Gastrocnemius medialis (tissue), 4 donors: Measurements from ENCODE around the gene LRFN4. TPM values are rescaled to one million over a fixed set of nuclear protein-coding genes. Genes with fewer than 3 reads are reported as not detected.

Source experiments
- ATAC-seq, 2 donors: fragments of 150-250 bp; one replicate each; pipeline ENCODE4 v1.9.1; 2016
- DNase-seq, 2 donors: peaks; one replicate each; pipeline ENCODE4 v3.0.0-alpha.2; 2019
- H3K27ac ChIP-seq, 4 donors: fragments of 200-600 bp; sonication (generic); 1 replicate in 1 of 4; 2 replicates in 3 of 4; pipeline ENCODE4 v1.5.1; 2016 to 2018; ENCODE audit warnings: mild to moderate bottlenecking in 2 of 4, moderate library complexity in 1 of 4
- H3K27me3 ChIP-seq, 3 donors: fragments of 200-600 bp; sonication (generic) in 2 of 3; 1 replicate in 1 of 3; 2 replicates in 2 of 3; pipeline versions ENCODE4 v1.5.1 to v1.6.0; 2016 to 2019; ENCODE audit warnings: mild to moderate bottlenecking in 1 of 3, moderate library complexity in 1 of 3
- H3K36me3 ChIP-seq, 2 donors: fragments of 200-600 bp; sonication (generic) in 1 of 2; one replicate each; pipeline ENCODE4 v1.5.1; 2017 to 2018
- H3K4me1 ChIP-seq, 2 donors: fragments of 200-600 bp; sonication (generic) in 1 of 2; one replicate each; pipeline ENCODE4 v1.5.1; 2016 to 2017; ENCODE audit warnings: mild to moderate bottlenecking in 2 of 2
- H3K4me3 ChIP-seq, 4 donors: fragments of 200-600 bp; sonication (generic) in 3 of 4; 1 replicate in 1 of 4; 2 replicates in 3 of 4; pipeline ENCODE4 v1.5.1; 2016 to 2019; ENCODE audit warnings: mild to moderate bottlenecking in 2 of 4
- H3K9me3 ChIP-seq, 3 donors: fragments of 200-600 bp; sonication (generic) in 2 of 3; 1 replicate in 1 of 3; 2 replicates in 2 of 3; pipeline ENCODE4 v1.5.1; 2016 to 2019
- POLR2A ChIP-seq, 2 donors: fragments of 450-650 bp; IDR thresholded peaks; one replicate each; pipeline ENCODE4 v1.6.1; 2017; ENCODE audit warnings: antibody characterized with exemption in 2 of 2, mild to moderate bottlenecking in 2 of 2, moderate library complexity in 2 of 2
- in situ Hi-C, 4 donors: fragments of 200-750 bp; cut with MboI; loops; one replicate each; pipeline versions ENCODE4 v1.15.0 to v1.8.0; 2017; ENCODE audit warnings: low sequenced_read_pairs in 4 of 4
- intact Hi-C: fragments of 100-400 bp; cut with DNase I; formaldehyde crosslinking; loops from one replicate; pipeline ENCODE4 v1.15.1; 2023; ENCODE audit warnings: low total_unique reads
- total RNA-seq, 4 donors: library from RNA; depleted of rRNA; stranded (reverse); fragments of >200 nt; gene quantifications; one replicate each; pipeline versions ENCODE4 v1.1.0 to v1.2.3, GENCODE V29; 2016
- TF ChIP-seq, protein P1 (sequence below), 5 experiments: fragments of 450-650 bp in 3 of 5; fragments of 200-600 bp in 2 of 5; sonication (generic) in 2 of 5; IDR thresholded peaks in 4 of 5; conservative IDR thresholded peaks in 1 of 5; 1 replicate in 4 of 5; 2 replicates in 1 of 5; pipeline ENCODE4 v1.5.1; 2016 to 2019; ENCODE audit warnings: antibody characterized with exemption in 5 of 5, mild to moderate bottlenecking in 3 of 5, moderate library complexity in 3 of 5

LRFN4 gene
- total RNA-seq, 4 donors from 2014 or later = 8.6 to 12.1 (median 10.1) TPM

GRCh38 chr11:66850235-66850587 lies 6.7 kb upstream of the LRFN4 start:
- H3K4me3 ChIP-seq = no peak overlapping the region
- peaks cover 0 to 26% of the 10 kb centered on the region in 2 donors for H3K36me3 ChIP-seq
- intact Hi-C loops = no loop called here
- H3K27ac ChIP-seq = no peak overlapping the region
- TF ChIP-seq, protein P1, sequence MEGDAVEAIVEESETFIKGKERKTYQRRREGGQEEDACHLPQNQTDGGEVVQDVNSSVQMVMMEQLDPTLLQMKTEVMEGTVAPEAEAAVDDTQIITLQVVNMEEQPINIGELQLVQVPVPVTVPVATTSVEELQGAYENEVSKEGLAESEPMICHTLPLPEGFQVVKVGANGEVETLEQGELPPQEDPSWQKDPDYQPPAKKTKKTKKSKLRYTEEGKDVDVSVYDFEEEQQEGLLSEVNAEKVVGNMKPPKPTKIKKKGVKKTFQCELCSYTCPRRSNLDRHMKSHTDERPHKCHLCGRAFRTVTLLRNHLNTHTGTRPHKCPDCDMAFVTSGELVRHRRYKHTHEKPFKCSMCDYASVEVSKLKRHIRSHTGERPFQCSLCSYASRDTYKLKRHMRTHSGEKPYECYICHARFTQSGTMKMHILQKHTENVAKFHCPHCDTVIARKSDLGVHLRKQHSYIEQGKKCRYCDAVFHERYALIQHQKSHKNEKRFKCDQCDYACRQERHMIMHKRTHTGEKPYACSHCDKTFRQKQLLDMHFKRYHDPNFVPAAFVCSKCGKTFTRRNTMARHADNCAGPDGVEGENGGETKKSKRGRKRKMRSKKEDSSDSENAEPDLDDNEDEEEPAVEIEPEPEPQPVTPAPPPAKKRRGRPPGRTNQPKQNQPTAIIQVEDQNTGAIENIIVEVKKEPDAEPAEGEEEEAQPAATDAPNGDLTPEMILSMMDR (IDR thresholded peaks at IDR 0.05 in 4 of 5, conservative IDR thresholded peaks at IDR 0.05 in 1 of 5) = no peak
- TF ChIP-seq POLR2A (IDR thresholded peaks at IDR 0.05) = no peak
- no peaks in the 10 kb centered on the region for H3K9me3 ChIP-seq
- H3K27me3 ChIP-seq = no peaks in the 10 kb centered on the region
- in situ Hi-C loops = no loop called here
- peaks cover 2% of the 10 kb centered on the region in 2 donors for H3K4me1 ChIP-seq
- ATAC-seq = no peak
- no peak for DNase-seq

GRCh38 chr11:66850588-66851238 lies 6.2 kb upstream of the LRFN4 start:
- Histone ChIP-seq H3K9me3 (no peaks in the 10 kb centered on the region), H3K4me1 (peaks cover 7% of the 10 kb centered on the region in 2 donors), H3K4me3 (no peak overlapping the region), H3K27me3 (no peaks in the 10 kb centered on the region), H3K36me3 (peaks cover 0 to 21% of the 10 kb centered on the region in 2 donors), H3K27ac (no peak overlapping the region)
- DNase-seq (peak in 1 of 2 donors; percentile 11), ATAC-seq (no peak)
- TF ChIP-seq, protein P1 (IDR thresholded peaks at IDR 0.05 in 4 of 5, conservative IDR thresholded peaks at IDR 0.05 in 1 of 5) = no peak
- no peak for TF ChIP-seq POLR2A (IDR thresholded peaks at IDR 0.05)
- in situ Hi-C loops (no loop called here), intact Hi-C loops (no loop called here)

DNA sequence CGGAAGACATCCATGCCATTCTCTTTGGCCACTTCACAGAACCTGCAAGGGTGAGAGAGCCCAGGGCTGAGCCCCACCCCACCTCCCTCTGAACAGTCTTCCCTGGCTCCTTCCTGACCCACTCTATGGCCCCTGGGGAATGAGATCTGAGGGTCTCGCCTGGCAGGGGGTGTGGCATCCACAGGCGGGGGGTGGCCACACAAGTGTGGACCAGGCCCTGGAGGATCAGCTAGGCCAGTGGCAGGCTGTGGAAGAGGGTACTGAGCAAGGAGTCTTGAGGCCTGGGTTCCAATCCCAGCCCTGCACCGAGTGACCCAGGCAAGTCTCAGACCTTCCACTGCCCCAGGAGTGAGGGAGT lies 5.6 kb upstream of the LRFN4 start:
- Histone ChIP-seq H3K36me3 (peaks cover 0 to 16% of the 10 kb centered on the region in 2 donors), H3K27me3 (no peaks in the 10 kb centered on the region), H3K4me1 (peaks cover 8 to 9% of the 10 kb centered on the region in 2 donors), H3K4me3 (no peak overlapping the region), H3K27ac (no peak overlapping the region), H3K9me3 (no peaks in the 10 kb centered on the region)
- in situ Hi-C loops = no loop called here
- no peak for DNase-seq
- ATAC-seq = no peak
- TF ChIP-seq POLR2A (IDR thresholded peaks at IDR 0.05) = no peak
- intact Hi-C loops = no loop called here

- DNase-seq (peak in 1 of 2 donors; percentile 10), ATAC-seq (no peak)
- H3K27me3 ChIP-seq = no peaks in the 10 kb centered on the region
- in situ Hi-C loops (no loop called here), intact Hi-C loops (no loop called here)
- H3K9me3 ChIP-seq = no peaks in the 10 kb centered on the region
- no peak overlapping the region for H3K4me3 ChIP-seq
- peaks cover 8 to 9% of the 10 kb centered on the region in 2 donors for H3K4me1 ChIP-seq
- peaks cover 0 to 9% of the 10 kb centered on the region in 2 donors for H3K36me3 ChIP-seq
- TF ChIP-seq, protein P1 (IDR thresholded peaks at IDR 0.05 in 4 of 5, conservative IDR thresholded peaks at IDR 0.05 in 1 of 5) = no peak
- no peak for TF ChIP-seq POLR2A (IDR thresholded peaks at IDR 0.05)
- no peak overlapping the region for H3K27ac ChIP-seq
These were observed 5.0 kb upstream of the LRFN4 start for GRCh38 chr11:66851698-66852465.

DNA sequence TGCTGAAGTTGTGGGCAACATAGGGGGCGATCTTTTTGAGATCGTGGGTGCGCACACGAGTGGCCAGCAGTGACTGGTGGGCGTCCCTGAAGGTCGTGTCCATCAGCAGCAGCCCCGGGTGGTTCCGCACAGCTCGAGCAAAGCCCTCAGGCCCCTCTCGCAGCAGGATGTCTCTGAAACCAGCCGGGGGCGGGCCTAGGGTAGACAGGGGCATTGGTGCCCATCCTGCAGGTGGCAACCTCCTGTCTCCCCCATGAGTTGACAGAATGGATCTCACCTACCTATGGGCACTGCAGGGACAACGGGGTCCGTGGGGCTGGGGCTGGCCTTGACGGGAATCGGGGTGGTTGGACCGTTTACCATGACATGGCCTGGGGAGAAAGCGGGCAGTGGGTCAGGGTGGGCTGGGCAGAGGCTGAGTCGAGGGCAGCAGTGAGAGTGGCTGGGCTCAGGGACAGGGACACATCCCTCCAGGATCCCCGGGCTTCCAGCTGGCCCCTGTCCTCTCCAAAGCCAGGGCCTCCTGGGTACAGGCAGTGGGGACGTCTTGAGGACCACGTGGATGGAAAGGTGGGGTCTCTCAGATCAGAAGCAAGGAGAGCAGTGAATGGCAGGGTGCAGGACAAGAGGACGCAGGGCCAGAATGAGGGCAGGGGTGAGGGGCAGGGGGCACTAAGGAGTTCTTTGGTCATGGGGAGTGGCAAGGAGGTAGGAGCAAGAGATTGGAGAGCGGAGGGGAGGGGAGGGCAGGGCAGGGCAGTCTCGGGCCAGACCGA lies 4.2 kb upstream of the LRFN4 start:
- ATAC-seq (no peak), DNase-seq (peak in 1 of 2 donors; percentile 11)
- Histone ChIP-seq H3K4me3 (no peak overlapping the region), H3K9me3 (no peaks in the 10 kb centered on the region), H3K36me3 (peaks cover 0 to 7% of the 10 kb centered on the region in 2 donors), H3K4me1 (peaks cover 8 to 9% of the 10 kb centered on the region in 2 donors), H3K27me3 (no peaks in the 10 kb centered on the region), H3K27ac (no peak overlapping the region)
- intact Hi-C loops (no loop called here), in situ Hi-C loops (no loop called here)
- TF ChIP-seq, protein P1 (IDR thresholded peaks at IDR 0.05 in 4 of 5, conservative IDR thresholded peaks at IDR 0.05 in 1 of 5) = no peak
- TF ChIP-seq POLR2A (IDR thresholded peaks at IDR 0.05) = no peak
